Gastroesophageal sphincter (tissue), 3 donors: ENCODE results near the gene ADAM23.

Source experiments
- EP300 ChIP-seq: sonication (generic); formaldehyde crosslinking; IDR thresholded peaks from one replicate; pipeline ENCODE4 v1.6.1; 2017; ENCODE audit warnings: antibody characterized with exemption, mild to moderate bottlenecking
- POLR2A ChIP-seq, 2 donors: fragments of 450-650 bp; IDR thresholded peaks; one replicate each; pipeline ENCODE4 v1.6.1; 2017; ENCODE audit warnings: antibody characterized with exemption in 2 of 2, mild to moderate bottlenecking in 2 of 2, moderate library complexity in 1 of 2
- POLR2AphosphoS5 ChIP-seq: sonication (generic); formaldehyde crosslinking; IDR thresholded peaks from one replicate; pipeline ENCODE4 v1.6.1; 2017; ENCODE audit warnings: antibody characterized with exemption
- TF ChIP-seq, protein P1 (sequence below), 4 experiments: fragments of 200-600 bp in 2 of 4; fragments of 450-650 bp in 2 of 4; sonication (generic) in 1 of 4; IDR thresholded peaks; one replicate each; pipeline ENCODE4 v1.5.1; 2017 to 2019; ENCODE audit warnings: antibody characterized with exemption in 4 of 4, mild to moderate bottlenecking in 2 of 4, moderate library complexity in 2 of 4

DNA sequence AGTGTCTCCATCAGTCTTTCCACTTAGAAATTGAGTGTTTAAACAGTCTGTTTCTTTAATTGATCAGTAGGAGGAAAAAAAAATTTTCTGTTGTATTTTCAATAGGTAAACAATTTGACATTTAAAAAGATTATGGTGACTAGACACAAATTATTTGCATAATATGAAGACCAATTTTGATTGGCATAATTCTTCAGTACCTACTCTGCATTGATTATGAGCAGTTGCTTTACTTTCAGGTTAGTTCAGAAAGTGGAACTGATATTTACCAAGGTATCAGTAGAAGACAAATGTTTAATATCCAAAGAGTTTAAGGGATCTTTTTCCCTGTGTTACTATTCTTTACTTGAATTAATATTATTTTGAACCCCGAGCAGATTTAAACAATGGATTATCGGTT lies 2.6 kb downstream of the ADAM23 start:
- TF ChIP-seq, protein P1, sequence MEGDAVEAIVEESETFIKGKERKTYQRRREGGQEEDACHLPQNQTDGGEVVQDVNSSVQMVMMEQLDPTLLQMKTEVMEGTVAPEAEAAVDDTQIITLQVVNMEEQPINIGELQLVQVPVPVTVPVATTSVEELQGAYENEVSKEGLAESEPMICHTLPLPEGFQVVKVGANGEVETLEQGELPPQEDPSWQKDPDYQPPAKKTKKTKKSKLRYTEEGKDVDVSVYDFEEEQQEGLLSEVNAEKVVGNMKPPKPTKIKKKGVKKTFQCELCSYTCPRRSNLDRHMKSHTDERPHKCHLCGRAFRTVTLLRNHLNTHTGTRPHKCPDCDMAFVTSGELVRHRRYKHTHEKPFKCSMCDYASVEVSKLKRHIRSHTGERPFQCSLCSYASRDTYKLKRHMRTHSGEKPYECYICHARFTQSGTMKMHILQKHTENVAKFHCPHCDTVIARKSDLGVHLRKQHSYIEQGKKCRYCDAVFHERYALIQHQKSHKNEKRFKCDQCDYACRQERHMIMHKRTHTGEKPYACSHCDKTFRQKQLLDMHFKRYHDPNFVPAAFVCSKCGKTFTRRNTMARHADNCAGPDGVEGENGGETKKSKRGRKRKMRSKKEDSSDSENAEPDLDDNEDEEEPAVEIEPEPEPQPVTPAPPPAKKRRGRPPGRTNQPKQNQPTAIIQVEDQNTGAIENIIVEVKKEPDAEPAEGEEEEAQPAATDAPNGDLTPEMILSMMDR (IDR thresholded peaks at IDR 0.05), result no peak
- TF ChIP-seq EP300 (no peak), POLR2AphosphoS5 (no peak), POLR2A (IDR thresholded peaks at IDR 0.05) (no peak)
